Mesendoderm (in vitro differentiated cells): Measurements from ENCODE around the gene SLC39A9.

Experiments
- DNase-seq: peaks from one replicate; pipeline ENCODE4 v3.0.0; 2013
- H2AK5ac ChIP-seq: 2 replicates; pipeline ENCODE4 v1.6.1; 2013; ENCODE audit warnings: low read length, inconsistent platforms
- H2BK120ac ChIP-seq: 2 replicates; pipeline ENCODE4 v1.6.1; 2013; ENCODE audit warnings: low read depth, mild to moderate bottlenecking, low read length, moderate library complexity, mixed read lengths
- H2BK15ac ChIP-seq: replicated peaks from 2 replicates; pipeline ENCODE4 v1.6.1; 2013; ENCODE audit warnings: low read depth, mild to moderate bottlenecking, moderate library complexity
- H2BK5ac ChIP-seq: 2 replicates; pipeline ENCODE4 v1.6.1; 2013; ENCODE audit warnings: low read length, inconsistent platforms
- H3K18ac ChIP-seq: 2 replicates; pipeline ENCODE4 v1.6.1; 2013; ENCODE audit warnings: mild to moderate bottlenecking, low read length, mixed read lengths
- H3K23ac ChIP-seq: one replicate; pipeline ENCODE4 v1.6.1; 2013; ENCODE audit warnings: low read length
- H3K27ac ChIP-seq: 2 replicates; pipeline ENCODE4 v1.5.1; 2013; ENCODE audit warnings: low read depth, mild to moderate bottlenecking, inconsistent platforms, low read length, moderate library complexity
- H3K27me3 ChIP-seq: 2 replicates; pipeline ENCODE4 v1.6.1; 2013; ENCODE audit warnings: low read length, control low read depth, mild to moderate bottlenecking, inconsistent platforms; ENCODE audit not compliant: insufficient read depth, poor library complexity
- H3K36me3 ChIP-seq: 2 replicates; pipeline ENCODE4 v1.6.1; 2013; ENCODE audit warnings: low read length, inconsistent platforms; ENCODE audit not compliant: control insufficient read depth, insufficient read depth
- H3K4ac ChIP-seq: one replicate; pipeline ENCODE4 v1.6.1; 2013; ENCODE audit warnings: low read depth, mild to moderate bottlenecking, low read length, moderate library complexity
- H3K4me1 ChIP-seq: 2 replicates; pipeline ENCODE4 v1.6.1; 2013; ENCODE audit warnings: low read depth, low read length, inconsistent platforms; ENCODE audit not compliant: control insufficient read depth
- H3K4me2 ChIP-seq: 2 replicates; pipeline ENCODE4 v1.6.1; 2013; ENCODE audit warnings: low read length
- H3K4me3 ChIP-seq: 2 replicates; pipeline ENCODE4 v1.5.1; 2013; ENCODE audit warnings: mild to moderate bottlenecking, low read length
- H3K56ac ChIP-seq: one replicate; pipeline ENCODE4 v1.6.1; 2013; ENCODE audit warnings: low read length
- H3K79me1 ChIP-seq: 2 replicates; pipeline ENCODE4 v1.6.1; 2013; ENCODE audit warnings: low read length, inconsistent platforms
- H3K79me2 ChIP-seq: 2 replicates; pipeline ENCODE4 v1.6.1; 2013; ENCODE audit warnings: mild to moderate bottlenecking, low read length; ENCODE audit not compliant: control insufficient read depth, insufficient read depth
- H3K9ac ChIP-seq: 2 replicates; pipeline ENCODE4 v1.6.1; 2013; ENCODE audit warnings: low read length, inconsistent platforms
- H4K5ac ChIP-seq: one replicate; pipeline ENCODE4 v1.6.1; 2013; ENCODE audit warnings: low read length
- H4K8ac ChIP-seq: one replicate; pipeline ENCODE4 v1.6.1; 2013; ENCODE audit warnings: low read depth, mild to moderate bottlenecking, control low read depth, low read length, moderate library complexity
- WGBS: extraction: QIAGEN DNeasy Blood & Tissue Kit; methylation state at CpG from one replicate; pipeline ENCODE4 v1.1.7; 2013; ENCODE audit warnings: low lambda C conversion rate, missing lambda C conversion rate; ENCODE audit not compliant: insufficient coverage; ENCODE audit errors: extremely low coverage; 5-methylcytosine and 5-hydroxymethylcytosine counted together

The SLC39A9 gene

GRCh38 chr14:69353168-69353567 is 45.3 kb upstream of the SLC39A9 start:
- Histone ChIP-seq H3K36me3 (no peaks in the 10 kb centered on the region), H2BK15ac (no peak overlapping the region), H2AK5ac (no peak overlapping the region), H4K8ac (no peak overlapping the region), H3K79me2 (no peaks in the 10 kb centered on the region), H3K4ac (no peak overlapping the region), H3K4me3 (no peak overlapping the region), H3K4me2 (no peak overlapping the region), H3K27ac (no peak overlapping the region), H4K5ac (no peak overlapping the region), H3K79me1 (no peaks in the 10 kb centered on the region), H3K9ac (no peak overlapping the region), H3K4me1 (peaks cover 4% of the 10 kb centered on the region), H3K56ac (no peak overlapping the region), H3K27me3 (no peaks in the 10 kb centered on the region), H2BK120ac (no peak overlapping the region), H2BK5ac (no peak overlapping the region), H3K18ac (no peak overlapping the region), H3K23ac (no peak overlapping the region)
- WGBS = no CpG with 5 or more reads among the region's 3 CpGs
- DNase-seq = no peak

DNA sequence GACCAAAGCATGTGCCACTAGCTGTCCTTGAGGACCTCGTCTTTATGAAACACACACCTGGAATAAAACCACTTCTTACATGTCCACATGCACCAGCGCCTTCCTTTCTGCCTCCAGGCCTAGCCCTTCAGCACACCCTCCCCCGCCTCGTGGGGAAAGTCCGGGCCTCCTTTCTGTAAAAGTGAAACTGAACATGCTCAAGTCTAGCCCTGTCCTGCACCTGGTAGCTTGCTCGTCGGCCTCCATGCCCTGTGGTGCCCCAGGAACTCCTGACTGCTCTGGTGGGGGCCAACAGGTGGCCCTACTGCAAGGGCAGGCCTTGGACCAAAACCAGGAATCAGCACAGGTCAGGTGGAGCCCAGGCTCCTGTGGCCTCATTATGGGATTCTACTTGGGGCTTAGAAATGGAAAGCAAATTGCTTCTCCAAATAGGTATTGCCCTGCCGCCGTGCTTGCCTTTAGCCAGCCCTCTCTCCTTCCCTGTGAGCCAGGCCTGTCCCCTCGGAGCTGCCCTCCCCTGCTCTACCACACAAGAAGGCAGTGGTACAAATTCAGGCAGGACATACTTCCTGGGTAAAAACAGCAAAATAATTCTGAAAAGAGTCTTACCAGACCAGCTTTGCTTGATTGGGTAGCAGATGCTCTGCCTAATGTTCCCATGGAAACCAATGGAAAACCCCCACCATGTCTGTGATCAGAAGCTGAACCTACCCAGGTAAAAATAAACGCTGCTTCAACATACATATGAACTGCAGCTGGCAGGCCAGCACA is 43.9 kb upstream of the SLC39A9 start:
- no peak overlapping the region for H3K18ac ChIP-seq
- DNase-seq = no peak
- no peak overlapping the region for H3K9ac ChIP-seq
- H4K8ac ChIP-seq = no peak overlapping the region
- no peaks in the 10 kb centered on the region for H3K79me1 ChIP-seq
- H3K4me2 ChIP-seq = no peak overlapping the region
- no peak overlapping the region for H3K56ac ChIP-seq
- H3K4me1 ChIP-seq = peaks cover 2% of the 10 kb centered on the region
- no peaks in the 10 kb centered on the region for H3K79me2 ChIP-seq
- no peaks in the 10 kb centered on the region for H3K27me3 ChIP-seq
- H3K36me3 ChIP-seq = no peaks in the 10 kb centered on the region
- H2AK5ac ChIP-seq = no peak overlapping the region
- H3K4me3 ChIP-seq = no peak overlapping the region
- H2BK15ac ChIP-seq = no peak overlapping the region
- H2BK5ac ChIP-seq = no peak overlapping the region
- H4K5ac ChIP-seq = no peak overlapping the region
- H3K27ac ChIP-seq = no peak overlapping the region
- H2BK120ac ChIP-seq = no peak overlapping the region
- no peak overlapping the region for H3K23ac ChIP-seq
- no peak overlapping the region for H3K4ac ChIP-seq
- no CpG with 5 or more reads among the region's 11 CpGs for WGBS

GRCh38 chr14:69355154-69355597 is 43.3 kb upstream of the SLC39A9 start:
- Histone ChIP-seq H4K5ac (no peak overlapping the region), H4K8ac (no peak overlapping the region), H3K4me2 (no peak overlapping the region), H3K27ac (no peak overlapping the region), H3K4me3 (no peak overlapping the region), H3K36me3 (no peaks in the 10 kb centered on the region), H2BK5ac (no peak overlapping the region), H2BK15ac (no peak overlapping the region), H3K9ac (no peak overlapping the region), H3K27me3 (no peaks in the 10 kb centered on the region), H3K18ac (no peak overlapping the region), H3K4me1 (peaks cover 2% of the 10 kb centered on the region), H3K79me2 (no peaks in the 10 kb centered on the region), H3K79me1 (no peaks in the 10 kb centered on the region), H3K56ac (no peak overlapping the region), H3K23ac (no peak overlapping the region), H2AK5ac (no peak overlapping the region), H3K4ac (no peak overlapping the region), H2BK120ac (no peak overlapping the region)
- DNase-seq = no peak
- no CpG with 5 or more reads among the region's 6 CpGs for WGBS

GRCh38 chr14:69355607-69356281 is 42.7 kb upstream of the SLC39A9 start:
- Histone ChIP-seq H3K79me1 (no peaks in the 10 kb centered on the region), H3K9ac (no peak overlapping the region), H3K27ac (no peak overlapping the region), H3K23ac (no peak overlapping the region), H3K56ac (no peak overlapping the region), H3K79me2 (no peaks in the 10 kb centered on the region), H2AK5ac (no peak overlapping the region), H2BK5ac (no peak overlapping the region), H3K18ac (no peak overlapping the region), H3K4me2 (no peak overlapping the region), H4K5ac (no peak overlapping the region), H3K27me3 (no peaks in the 10 kb centered on the region), H2BK120ac (no peak overlapping the region), H3K4me3 (no peak overlapping the region), H3K4ac (no peak overlapping the region), H4K8ac (no peak overlapping the region), H3K36me3 (no peaks in the 10 kb centered on the region), H3K4me1 (peaks cover 2% of the 10 kb centered on the region), H2BK15ac (no peak overlapping the region)
- no CpG with 5 or more reads among the region's 6 CpGs for WGBS
- DNase-seq = no peak

GRCh38 chr14:69356903-69357543 is 41.5 kb upstream of the SLC39A9 start:
- no peaks in the 10 kb centered on the region for H3K36me3 ChIP-seq
- H3K56ac ChIP-seq = no peak overlapping the region
- no peak for DNase-seq
- no peak overlapping the region for H3K18ac ChIP-seq
- no peak overlapping the region for H3K23ac ChIP-seq
- WGBS = no CpG with 5 or more reads among the region's 7 CpGs
- H3K79me1 ChIP-seq = no peaks in the 10 kb centered on the region
- no peak overlapping the region for H3K4me2 ChIP-seq
- H4K8ac ChIP-seq = no peak overlapping the region
- H3K4me1 ChIP-seq = no peaks in the 10 kb centered on the region
- H4K5ac ChIP-seq = no peak overlapping the region
- no peak overlapping the region for H2BK120ac ChIP-seq
- H3K79me2 ChIP-seq = no peaks in the 10 kb centered on the region
- no peak overlapping the region for H3K27ac ChIP-seq
- H3K4ac ChIP-seq = no peak overlapping the region
- H3K27me3 ChIP-seq = no peaks in the 10 kb centered on the region
- H2BK5ac ChIP-seq = no peak overlapping the region
- no peak overlapping the region for H3K4me3 ChIP-seq
- no peak overlapping the region for H2BK15ac ChIP-seq
- no peak overlapping the region for H2AK5ac ChIP-seq
- H3K9ac ChIP-seq = no peak overlapping the region
